EL (cell line): Measurements from ENCODE around the gene ARMCX6.
"Not testable (repeated sequence)": the region's sequence is repeated elsewhere in the genome, so short reads cannot be mapped to it uniquely, and the experiment has no call there.

Experiments used
- DNase-seq: peaks from one replicate; pipeline ENCODE4 v3.0.0-alpha.2; 2016

Gene ARMCX6

GRCh38 chrX:101617211-101618191 lies at the start of gene ARMCX6:
ARMCX6 (minus strand) TSS chrX:101618000; CDS start chrX:101616620, 1,380 bp downstream.
- DNase-seq = peak; percentile 75

- peak; percentile 34 for DNase-seq
Measured at GRCh38 chrX:101659601-101660063, 41.8 kb upstream of the ARMCX6 start, which contains the start of gene ARMCX2. ARMCX2 (minus strand) TSS chrX:101659850; CDS start chrX:101657588, 2,262 bp downstream.

DNA sequence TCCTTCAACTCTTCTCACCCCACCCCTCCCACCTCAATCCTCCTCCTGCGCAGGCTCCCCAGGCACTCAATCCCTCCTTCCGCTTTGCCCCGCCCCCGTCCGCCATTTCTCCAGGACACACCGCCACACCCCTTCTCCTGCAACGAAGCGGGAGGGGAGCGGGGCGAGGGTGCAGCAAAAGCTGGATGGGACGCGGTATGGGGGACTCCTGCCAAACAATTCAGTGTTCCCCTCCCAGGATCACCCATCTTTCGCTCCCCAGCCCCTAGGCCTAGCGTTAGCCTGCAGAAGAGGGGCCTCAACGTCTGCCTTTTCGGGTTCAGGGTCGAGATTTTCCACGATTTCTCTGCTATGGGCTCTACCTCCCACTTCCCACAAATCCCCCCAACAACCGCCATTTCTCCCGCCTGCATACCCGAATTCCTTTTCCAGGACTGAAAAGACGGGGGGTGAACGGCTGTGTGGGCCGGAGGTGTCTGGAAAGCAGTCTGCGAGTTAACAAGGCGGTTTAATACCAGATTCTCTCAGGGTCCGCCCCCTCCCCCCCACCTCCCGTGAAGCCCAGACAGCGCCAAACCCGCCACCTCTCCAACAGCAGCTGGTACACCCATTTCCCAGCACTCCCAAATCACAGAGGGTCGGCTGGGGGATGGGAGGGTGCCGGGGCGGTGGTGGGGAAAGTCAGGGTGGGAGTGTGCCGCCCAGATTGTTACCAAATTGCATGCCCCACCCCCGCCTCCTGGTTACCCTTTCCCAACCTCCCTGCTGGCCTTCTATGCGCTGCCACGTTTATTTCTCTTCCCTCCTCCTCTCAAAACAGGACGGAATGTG lies 41.1 kb upstream of the ARMCX6 start:
- peak; percentile 64 for DNase-seq

- no peak for DNase-seq
Measured at GRCh38 chrX:101657495-101657894, 39.7 kb upstream of the ARMCX6 start.

DNA sequence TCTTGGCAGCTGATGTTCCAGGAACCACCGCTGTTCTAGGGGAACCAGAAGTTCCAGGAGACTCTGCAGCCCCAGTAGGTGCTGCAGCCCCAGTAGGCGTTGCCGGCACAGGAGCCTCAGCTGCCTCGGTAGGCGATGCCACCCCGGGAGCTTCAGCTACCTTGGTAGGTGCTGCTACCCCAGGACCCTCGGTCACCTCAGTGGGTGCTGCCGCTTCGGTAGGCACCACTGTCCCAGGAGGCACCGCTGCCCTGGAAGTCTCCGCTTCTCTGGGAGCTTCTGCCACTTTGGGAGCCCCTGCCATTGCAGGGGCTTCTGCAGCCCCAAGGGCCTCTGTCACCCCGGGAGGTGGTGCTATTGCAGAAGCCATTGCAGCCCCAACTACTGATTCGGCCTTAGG lies 39.0 kb upstream of the ARMCX6 start:
- DNase-seq = no peak

GRCh38 chrX:101655534-101655933 lies 37.7 kb upstream of the ARMCX6 start:
- no peak for DNase-seq

DNA sequence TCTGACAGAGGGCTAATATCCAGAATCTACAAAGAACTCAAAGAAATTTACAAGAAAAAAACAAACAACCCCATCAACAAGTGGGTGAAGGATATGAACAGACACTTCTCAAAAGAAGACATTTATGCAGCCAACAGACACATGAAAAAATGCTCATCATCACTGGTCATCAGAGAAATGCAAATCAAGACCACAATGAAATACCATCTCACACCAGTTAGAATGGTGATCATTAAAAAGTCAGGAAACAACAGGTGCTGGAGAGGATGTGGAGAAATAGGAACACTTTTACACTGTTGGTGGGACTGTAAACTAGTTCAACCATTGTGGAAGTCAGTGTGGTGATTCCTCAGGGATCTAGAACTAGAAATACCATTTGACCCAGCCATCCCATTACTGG lies 29.9 kb upstream of the ARMCX6 start:
- DNase-seq = not testable (repeated sequence)

GRCh38 chrX:101642093-101642492 lies 24.3 kb upstream of the ARMCX6 start:
- DNase-seq = no peak

DNA sequence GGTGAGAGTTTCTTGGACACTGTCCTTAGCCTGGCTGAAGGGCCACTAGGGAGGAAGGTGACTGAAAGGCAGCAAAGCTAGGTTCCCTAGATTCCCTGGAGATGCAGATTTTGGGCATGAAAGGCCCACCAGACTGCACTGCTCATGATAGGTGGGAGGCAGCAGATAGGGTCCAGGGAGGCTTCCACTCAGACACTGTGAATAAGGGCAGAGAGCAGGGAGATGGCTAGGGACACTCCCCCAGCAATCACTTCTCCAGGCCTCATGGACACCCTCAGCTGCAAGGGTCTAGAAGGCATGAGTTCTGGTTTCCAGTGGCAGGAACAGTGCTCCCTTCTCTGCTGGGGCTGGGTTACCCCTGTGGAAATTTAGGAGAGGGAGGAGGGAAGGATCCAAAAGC lies 21.8 kb upstream of the ARMCX6 start:
- DNase-seq = no peak

GRCh38 chrX:101619364-101619763 lies 1.6 kb upstream of the ARMCX6 start:
- peak; percentile 4 for DNase-seq

DNA sequence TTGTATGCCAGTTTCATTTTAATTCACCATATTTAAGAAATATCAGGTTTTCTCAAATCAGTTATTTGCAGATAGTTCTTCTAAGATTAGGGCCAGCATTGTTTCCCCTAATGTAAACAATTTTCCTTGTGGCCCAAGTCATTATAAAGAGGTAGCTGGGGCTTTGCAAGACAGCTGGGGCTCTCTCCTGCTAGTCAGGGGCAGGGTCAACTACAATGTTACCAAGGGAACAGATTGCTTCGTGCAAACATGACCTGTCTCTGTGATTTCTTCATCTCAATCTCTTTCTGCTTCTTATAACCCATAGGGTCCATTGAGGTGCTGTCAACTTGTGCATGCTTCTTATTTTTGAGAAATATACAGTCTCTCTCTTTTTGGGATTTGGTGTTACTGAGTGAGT lies 12.1 kb downstream of the ARMCX6 start:
- no peak for DNase-seq

GRCh38 chrX:101605146-101605545 lies 12.7 kb downstream of the ARMCX6 start:
- no peak for DNase-seq

GRCh38 chrX:101602077-101602476 lies 15.7 kb downstream of the ARMCX6 start:
- DNase-seq = peak; percentile 10

DNA sequence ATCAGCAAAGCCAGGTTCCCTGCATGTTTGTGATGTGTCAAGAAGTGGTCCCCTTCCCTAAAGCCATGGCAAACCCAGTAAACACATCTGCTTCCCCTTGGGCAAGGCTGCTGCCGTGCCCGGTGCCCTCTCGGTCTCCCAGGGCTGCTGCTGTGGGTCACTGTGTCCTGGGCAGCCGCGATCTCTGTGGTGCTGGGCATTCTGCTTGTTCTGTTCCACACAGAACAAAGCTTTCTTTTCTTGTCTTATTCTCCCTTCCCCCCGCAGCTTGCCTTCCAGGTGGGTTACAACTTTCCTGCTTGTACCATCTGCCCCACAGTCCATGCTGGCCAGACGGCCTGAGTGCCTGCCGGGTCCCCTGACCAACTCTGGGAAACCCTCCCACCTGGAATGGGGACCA lies 18.2 kb downstream of the ARMCX6 start:
- not testable (repeated sequence) for DNase-seq

GRCh38 chrX:101595739-101596419 lies 21.9 kb downstream of the ARMCX6 start:
- DNase-seq = peak; percentile 63
